ENCODE data around the gene ASCL3.
"Not testable (repeated sequence)": the region's sequence is repeated elsewhere in the genome, so short reads cannot be mapped to it uniquely, and the experiment has no call there.

ASCL3 gene

GRCh38 chr11:8942518-8943066, at the start of gene ASCL3:
ASCL3 (minus strand) TSS chr11:8943016; CDS start chr11:8938161, 4,855 bp downstream.
- no peaks in the 10 kb centered on the region for H3K27me3 ChIP-seq
- H3K27ac ChIP-seq: no peak within 1 kb of the TSS
- H3K4me3 ChIP-seq: no peak within 1 kb of the TSS
- intact Hi-C loops (cut with DNase I; ENCODE audit: low total_unique reads): no loop called here
- peaks cover 5 to 7% (median 6%) of the 10 kb centered on the region in 3 donors for H3K36me3 ChIP-seq
- no peaks in the 10 kb centered on the region for H3K9me3 ChIP-seq
- H3K4me1 ChIP-seq: no peaks in the 10 kb centered on the region
- DNase-seq: no peak
- TF ChIP-seq, protein P1, sequence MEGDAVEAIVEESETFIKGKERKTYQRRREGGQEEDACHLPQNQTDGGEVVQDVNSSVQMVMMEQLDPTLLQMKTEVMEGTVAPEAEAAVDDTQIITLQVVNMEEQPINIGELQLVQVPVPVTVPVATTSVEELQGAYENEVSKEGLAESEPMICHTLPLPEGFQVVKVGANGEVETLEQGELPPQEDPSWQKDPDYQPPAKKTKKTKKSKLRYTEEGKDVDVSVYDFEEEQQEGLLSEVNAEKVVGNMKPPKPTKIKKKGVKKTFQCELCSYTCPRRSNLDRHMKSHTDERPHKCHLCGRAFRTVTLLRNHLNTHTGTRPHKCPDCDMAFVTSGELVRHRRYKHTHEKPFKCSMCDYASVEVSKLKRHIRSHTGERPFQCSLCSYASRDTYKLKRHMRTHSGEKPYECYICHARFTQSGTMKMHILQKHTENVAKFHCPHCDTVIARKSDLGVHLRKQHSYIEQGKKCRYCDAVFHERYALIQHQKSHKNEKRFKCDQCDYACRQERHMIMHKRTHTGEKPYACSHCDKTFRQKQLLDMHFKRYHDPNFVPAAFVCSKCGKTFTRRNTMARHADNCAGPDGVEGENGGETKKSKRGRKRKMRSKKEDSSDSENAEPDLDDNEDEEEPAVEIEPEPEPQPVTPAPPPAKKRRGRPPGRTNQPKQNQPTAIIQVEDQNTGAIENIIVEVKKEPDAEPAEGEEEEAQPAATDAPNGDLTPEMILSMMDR (IDR thresholded peaks at IDR 0.05): no peak

GRCh38 chr11:8989453-8989852, 46.6 kb upstream of the ASCL3 start:
- Histone ChIP-seq H3K36me3 (no peaks in the 10 kb centered on the region), H3K4me3 (no peak overlapping the region), H3K27me3 (no peaks in the 10 kb centered on the region), H3K4me1 (peaks cover 0 to 12% (median 6%) of the 10 kb centered on the region in 4 donors), H3K27ac (no peak overlapping the region), H3K9me3 (no peaks in the 10 kb centered on the region)
- intact Hi-C loops (cut with DNase I; ENCODE audit: low total_unique reads): no loop called here
- DNase-seq: no peak
- TF ChIP-seq, protein P1 (IDR thresholded peaks at IDR 0.05): no peak

- H3K27me3 ChIP-seq: no peaks in the 10 kb centered on the region
- H3K27ac ChIP-seq: no peak overlapping the region
- intact Hi-C loops (cut with DNase I; ENCODE audit: low total_unique reads): no loop called here
- peaks cover 0 to 12% (median 6%) of the 10 kb centered on the region in 4 donors for H3K4me1 ChIP-seq
- no peak overlapping the region for H3K4me3 ChIP-seq
- TF ChIP-seq, protein P1 (IDR thresholded peaks at IDR 0.05): no peak
- DNase-seq: no peak
- no peaks in the 10 kb centered on the region for H3K9me3 ChIP-seq
- H3K36me3 ChIP-seq: no peaks in the 10 kb centered on the region
Observed at GRCh38 chr11:8988329-8989234, 45.8 kb upstream of the ASCL3 start.

DNA sequence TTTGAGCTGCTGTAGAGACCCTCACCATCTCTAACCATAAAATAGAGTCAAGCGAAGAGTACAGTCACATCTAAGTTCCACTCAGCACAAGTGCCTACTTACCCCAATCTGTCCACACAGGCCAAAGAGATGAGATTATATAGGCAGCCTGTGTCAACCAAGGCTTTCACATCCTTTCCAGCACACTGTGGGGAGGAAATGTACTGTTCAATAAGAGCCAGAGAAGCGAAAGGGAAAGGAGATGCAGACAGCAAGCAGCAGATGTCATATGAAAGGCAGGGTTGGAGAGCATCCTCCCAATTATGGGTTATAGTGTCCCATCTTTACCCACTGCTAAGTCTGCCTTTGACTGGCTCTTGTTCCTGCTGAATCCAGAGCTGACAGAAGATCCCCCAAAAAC, 44.6 kb upstream of the ASCL3 start:
- Histone ChIP-seq H3K4me1 (peaks cover 0 to 12% (median 6%) of the 10 kb centered on the region in 4 donors), H3K27ac (no peak overlapping the region), H3K36me3 (no peaks in the 10 kb centered on the region), H3K9me3 (no peaks in the 10 kb centered on the region), H3K27me3 (no peaks in the 10 kb centered on the region), H3K4me3 (no peak overlapping the region)
- intact Hi-C loops (cut with DNase I; ENCODE audit: low total_unique reads): no loop called here
- DNase-seq: no peak
- TF ChIP-seq, protein P1 (IDR thresholded peaks at IDR 0.05): no peak

GRCh38 chr11:8986772-8987171, 44.0 kb upstream of the ASCL3 start:
- intact Hi-C loops (cut with DNase I; ENCODE audit: low total_unique reads); H3K36me3 ChIP-seq; H3K27ac ChIP-seq: not testable (repeated sequence)

GRCh38 chr11:8985462-8985861, 42.6 kb upstream of the ASCL3 start:
- TF ChIP-seq, protein P1 (IDR thresholded peaks at IDR 0.05): no peak
- intact Hi-C loops (cut with DNase I; ENCODE audit: low total_unique reads): no loop called here
- Histone ChIP-seq H3K27ac (no peak overlapping the region), H3K9me3 (no peaks in the 10 kb centered on the region), H3K36me3 (no peaks in the 10 kb centered on the region), H3K4me3 (no peak overlapping the region), H3K4me1 (peaks cover 0 to 12% (median 6%) of the 10 kb centered on the region in 4 donors), H3K27me3 (no peaks in the 10 kb centered on the region)
- no peak for DNase-seq

More at GRCh38 chr11:8986772-8987171, 44.0 kb upstream of the ASCL3 start:
- H3K27me3 ChIP-seq, H3K4me3 ChIP-seq, H3K9me3 ChIP-seq, DNase-seq: not testable (repeated sequence)
- peaks cover 0 to 12% (median 6%) of the 10 kb centered on the region in 4 donors for H3K4me1 ChIP-seq

All from tibial artery (tissue), 4 donors.